GM19025 (cell line): ENCODE results near the gene NEO1.
"Not testable (repeated sequence)": the region's sequence is repeated elsewhere in the genome, so short reads cannot be mapped to it uniquely, and the experiment has no call there.

Source experiments
- ATAC-seq: cut with Tn5 transposase; IDR thresholded peaks from one replicate; pipeline ENCODE4 v1.9.1; 2021; ENCODE audit warnings: mild to moderate bottlenecking, low read depth, moderate library complexity; ENCODE audit not compliant: unreplicated experiment

Gene NEO1

GRCh38 chr15:73295630-73296286, 243.5 kb downstream of the NEO1 start:
- no peak for ATAC-seq

GRCh38 chr15:73296609-73297353, 244.5 kb downstream of the NEO1 start:
- no peak for ATAC-seq

GRCh38 chr15:73298522-73299245, 246.4 kb downstream of the NEO1 start:
- ATAC-seq, result no peak

- ATAC-seq, result not testable (repeated sequence)
Measured at GRCh38 chr15:73300286-73300685, 248.0 kb downstream of the NEO1 start.

- no peak for ATAC-seq
Measured at GRCh38 chr15:73303636-73304035, 251.4 kb downstream of the NEO1 start.

GRCh38 chr15:73305331-73306211, 253.3 kb downstream of the NEO1 start:
- no peak for ATAC-seq

GRCh38 chr15:73308305-73308704, 256.0 kb downstream of the NEO1 start:
- ATAC-seq, result no peak

GRCh38 chr15:73313861-73314260, 261.6 kb downstream of the NEO1 start:
- no peak for ATAC-seq

- ATAC-seq, result no peak
Measured at GRCh38 chr15:73317651-73318462, 265.6 kb downstream of the NEO1 start.

- ATAC-seq, result no peak
Measured at GRCh38 chr15:73318463-73319351, 266.4 kb downstream of the NEO1 start.

- no peak for ATAC-seq
Measured at GRCh38 chr15:73319460-73320245, 267.4 kb downstream of the NEO1 start.

- ATAC-seq, result no peak
Measured at GRCh38 chr15:73320619-73321180, 268.4 kb downstream of the NEO1 start.

GRCh38 chr15:73321496-73322450, 269.5 kb downstream of the NEO1 start:
- no peak for ATAC-seq

- no peak for ATAC-seq
Measured at GRCh38 chr15:73322665-73323373, 270.6 kb downstream of the NEO1 start.

- ATAC-seq, result no peak
Measured at GRCh38 chr15:73323374-73323955, 271.2 kb downstream of the NEO1 start.

GRCh38 chr15:73323956-73324355, 271.7 kb downstream of the NEO1 start:
- ATAC-seq, result no peak
